Endothelial cell (in vitro differentiated cells): ENCODE measurements around the gene CRMP1. TPM values are rescaled to one million over a fixed set of nuclear protein-coding genes. Genes with fewer than 3 reads are reported as not detected.

Experiments
- DNase-seq: peaks from one replicate; pipeline ENCODE4 v3.0.0; 2021; ENCODE audit warnings: low spot score
- H3K27ac Mint-ChIP-seq: one replicate; pipeline ENCODE4 v1.8.0; 2021; ENCODE audit warnings: mixed read lengths, inconsistent platforms; ENCODE audit not compliant: unreplicated experiment
- H3K27me3 Mint-ChIP-seq: one replicate; pipeline ENCODE4 v1.8.0; 2021; ENCODE audit warnings: mild to moderate bottlenecking, moderate library complexity, mixed read lengths, inconsistent platforms; ENCODE audit not compliant: unreplicated experiment
- H3K36me3 Mint-ChIP-seq: one replicate; pipeline ENCODE4 v1.8.0; 2021; ENCODE audit warnings: mild to moderate bottlenecking, low read depth, mixed read lengths, inconsistent platforms; ENCODE audit not compliant: unreplicated experiment
- H3K4me1 Mint-ChIP-seq: one replicate; pipeline ENCODE4 v1.8.0; 2021; ENCODE audit warnings: mild to moderate bottlenecking, mixed read lengths, inconsistent platforms; ENCODE audit not compliant: unreplicated experiment
- H3K4me3 Mint-ChIP-seq: one replicate; pipeline ENCODE4 v1.8.0; 2021; ENCODE audit warnings: mild to moderate bottlenecking, mixed read lengths, inconsistent platforms; ENCODE audit not compliant: unreplicated experiment
- H3K9me3 Mint-ChIP-seq: one replicate; pipeline ENCODE4 v1.8.0; 2021; ENCODE audit warnings: mixed read lengths, inconsistent platforms; ENCODE audit not compliant: unreplicated experiment
- total RNA-seq: library from RNA; stranded (reverse); fragmentation: NEBNext Ultra II Directional; extraction: Animal tissue kit (Norgen Biotek cat#: 25700); gene quantifications from one replicate; pipeline ENCODE4 v1.2.1, GENCODE V29; 2021; ENCODE audit not compliant: unreplicated experiment
- TF ChIP-seq, protein P1 (sequence below): fragments of 200-600 bp; sonication (generic); IDR thresholded peaks from one replicate; pipeline ENCODE4 v1.5.0; 2021; ENCODE audit warnings: antibody characterized with exemption; ENCODE audit not compliant: unreplicated experiment

The CRMP1 gene
- total RNA-seq, 1 donor from 2014 or later, result 71.2 TPM

DNA sequence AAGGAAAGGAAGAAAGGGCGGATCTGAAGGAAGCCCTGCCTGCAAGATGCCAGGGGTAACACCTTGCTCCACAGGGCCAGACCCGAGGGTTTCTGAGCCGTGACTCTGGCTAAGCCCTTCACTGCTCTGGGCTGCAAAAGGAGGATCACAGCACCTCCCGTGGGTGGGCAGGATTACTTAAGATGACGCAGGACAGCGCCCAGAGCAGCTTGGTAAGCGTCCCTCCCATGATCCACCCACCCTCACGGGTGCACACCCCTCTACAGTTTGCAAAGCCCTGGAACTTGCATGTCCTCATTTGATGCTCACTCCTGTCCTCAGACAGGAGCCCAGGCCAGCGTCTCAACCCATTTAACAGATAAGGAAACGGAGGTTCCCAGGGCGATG, 64.9 kb downstream of the CRMP1 start:
- Mint-ChIP-seq H3K27ac (no peak overlapping the region), H3K4me1 (no peaks in the 10 kb centered on the region), H3K36me3 (peaks cover 21% of the 10 kb centered on the region), H3K27me3 (peaks cover 8% of the 10 kb centered on the region), H3K4me3 (no peak overlapping the region), H3K9me3 (no peaks in the 10 kb centered on the region)
- no peak for DNase-seq
- TF ChIP-seq, protein P1, sequence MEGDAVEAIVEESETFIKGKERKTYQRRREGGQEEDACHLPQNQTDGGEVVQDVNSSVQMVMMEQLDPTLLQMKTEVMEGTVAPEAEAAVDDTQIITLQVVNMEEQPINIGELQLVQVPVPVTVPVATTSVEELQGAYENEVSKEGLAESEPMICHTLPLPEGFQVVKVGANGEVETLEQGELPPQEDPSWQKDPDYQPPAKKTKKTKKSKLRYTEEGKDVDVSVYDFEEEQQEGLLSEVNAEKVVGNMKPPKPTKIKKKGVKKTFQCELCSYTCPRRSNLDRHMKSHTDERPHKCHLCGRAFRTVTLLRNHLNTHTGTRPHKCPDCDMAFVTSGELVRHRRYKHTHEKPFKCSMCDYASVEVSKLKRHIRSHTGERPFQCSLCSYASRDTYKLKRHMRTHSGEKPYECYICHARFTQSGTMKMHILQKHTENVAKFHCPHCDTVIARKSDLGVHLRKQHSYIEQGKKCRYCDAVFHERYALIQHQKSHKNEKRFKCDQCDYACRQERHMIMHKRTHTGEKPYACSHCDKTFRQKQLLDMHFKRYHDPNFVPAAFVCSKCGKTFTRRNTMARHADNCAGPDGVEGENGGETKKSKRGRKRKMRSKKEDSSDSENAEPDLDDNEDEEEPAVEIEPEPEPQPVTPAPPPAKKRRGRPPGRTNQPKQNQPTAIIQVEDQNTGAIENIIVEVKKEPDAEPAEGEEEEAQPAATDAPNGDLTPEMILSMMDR, result no peak

GRCh38 chr4:5827108-5828004, 65.5 kb downstream of the CRMP1 start:
- no peak overlapping the region for H3K4me3 Mint-ChIP-seq
- no peak for DNase-seq
- TF ChIP-seq, protein P1, result no peak
- H3K4me1 Mint-ChIP-seq, result no peaks in the 10 kb centered on the region
- peaks cover 21% of the 10 kb centered on the region for H3K36me3 Mint-ChIP-seq
- H3K27me3 Mint-ChIP-seq, result peaks cover 8% of the 10 kb centered on the region
- no peaks in the 10 kb centered on the region for H3K9me3 Mint-ChIP-seq
- H3K27ac Mint-ChIP-seq, result no peak overlapping the region

- TF ChIP-seq, protein P1, result no peak
- Mint-ChIP-seq H3K27ac (no peak overlapping the region), H3K4me3 (no peak overlapping the region), H3K36me3 (peaks cover 27% of the 10 kb centered on the region), H3K27me3 (peaks cover 8% of the 10 kb centered on the region), H3K9me3 (no peaks in the 10 kb centered on the region), H3K4me1 (no peaks in the 10 kb centered on the region)
- DNase-seq, result no peak
Observed at GRCh38 chr4:5826437-5827107, 66.3 kb downstream of the CRMP1 start.

GRCh38 chr4:5825321-5826041, 67.4 kb downstream of the CRMP1 start:
- H3K27ac Mint-ChIP-seq, result no peak overlapping the region
- H3K4me1 Mint-ChIP-seq, result no peaks in the 10 kb centered on the region
- TF ChIP-seq, protein P1, result no peak
- H3K4me3 Mint-ChIP-seq, result peak overlapping the region; percentile 42
- peaks cover 32% of the 10 kb centered on the region for H3K36me3 Mint-ChIP-seq
- DNase-seq, result no peak
- H3K27me3 Mint-ChIP-seq, result peaks cover 8% of the 10 kb centered on the region
- no peaks in the 10 kb centered on the region for H3K9me3 Mint-ChIP-seq
